Parathyroid adenoma (tissue), 2 donors: ENCODE measurements around the gene PDE10A.

Source experiments
- H2AFZ ChIP-seq: fragments of 300-600 bp; sonication (generic); one replicate; pipeline ENCODE4 v1.7.0; 2017; ENCODE audit warnings: antibody characterized with exemption, mild to moderate bottlenecking
- H3K27ac ChIP-seq: fragments of 300-600 bp; sonication (generic); one replicate; pipeline ENCODE4 v1.7.0; 2017
- H3K27me3 ChIP-seq: fragments of 300-600 bp; sonication (generic); one replicate; pipeline ENCODE4 v1.7.0; 2017; ENCODE audit warnings: low read length; ENCODE audit not compliant: control insufficient read depth, insufficient read depth
- H3K36me3 ChIP-seq: fragments of 300-600 bp; sonication (generic); one replicate; pipeline ENCODE4 v1.7.0; 2017; ENCODE audit warnings: low read length; ENCODE audit not compliant: control insufficient read depth, insufficient read depth
- H3K4me1 ChIP-seq: fragments of 300-600 bp; sonication (generic); one replicate; pipeline ENCODE4 v1.7.0; 2017; ENCODE audit warnings: control low read depth
- H3K4me2 ChIP-seq: fragments of 300-600 bp; sonication (generic); one replicate; pipeline ENCODE4 v1.7.0; 2017; ENCODE audit warnings: low read length
- H3K4me3 ChIP-seq: fragments of 300-600 bp; sonication (generic); one replicate; pipeline ENCODE4 v1.7.0; 2017; ENCODE audit warnings: low read depth, low read length
- H3K79me2 ChIP-seq: fragments of 300-600 bp; sonication (generic); one replicate; pipeline ENCODE4 v1.7.0; 2017; ENCODE audit warnings: control low read depth
- H3K9ac ChIP-seq: fragments of 300-600 bp; sonication (generic); one replicate; pipeline ENCODE4 v1.7.0; 2017; ENCODE audit warnings: mild to moderate bottlenecking
- H3K9me3 ChIP-seq: fragments of 300-600 bp; sonication (generic); one replicate; pipeline ENCODE4 v1.7.0; 2017; ENCODE audit warnings: low read length; ENCODE audit not compliant: control insufficient read depth
- CTCF ChIP-seq: fragments of 300-600 bp; sonication (generic); IDR thresholded peaks from one replicate; pipeline ENCODE4 v1.7.0; 2017; ENCODE audit warnings: antibody characterized with exemption, mild to moderate bottlenecking
- donor health status: primary hyperparathyroidism.

The PDE10A gene

GRCh38 chr6:165638530-165638929 is 24.5 kb downstream of the PDE10A start:
- Histone ChIP-seq H3K4me1 (no peaks in the 10 kb centered on the region), H3K27ac (no peak overlapping the region), H3K9ac (no peak overlapping the region), H3K27me3 (no peaks in the 10 kb centered on the region), H3K4me3 (no peak overlapping the region), H3K4me2 (no peak overlapping the region), H2AFZ (no peak overlapping the region), H3K9me3 (no peaks in the 10 kb centered on the region), H3K79me2 (no peaks in the 10 kb centered on the region), H3K36me3 (no peaks in the 10 kb centered on the region)
- TF ChIP-seq CTCF, result no peak

GRCh38 chr6:165637586-165637985 is 25.5 kb downstream of the PDE10A start:
- H3K36me3 ChIP-seq, result no peaks in the 10 kb centered on the region
- no peak overlapping the region for H3K27ac ChIP-seq
- no peak for TF ChIP-seq CTCF
- no peak overlapping the region for H3K9ac ChIP-seq
- no peak overlapping the region for H3K4me3 ChIP-seq
- no peaks in the 10 kb centered on the region for H3K79me2 ChIP-seq
- H2AFZ ChIP-seq, result no peak overlapping the region
- no peaks in the 10 kb centered on the region for H3K27me3 ChIP-seq
- no peak overlapping the region for H3K4me2 ChIP-seq
- no peaks in the 10 kb centered on the region for H3K9me3 ChIP-seq
- no peaks in the 10 kb centered on the region for H3K4me1 ChIP-seq

GRCh38 chr6:165636402-165637048 is 26.5 kb downstream of the PDE10A start:
- H3K27ac ChIP-seq, result no peak overlapping the region
- H3K4me1 ChIP-seq, result no peaks in the 10 kb centered on the region
- H3K9ac ChIP-seq, result no peak overlapping the region
- no peaks in the 10 kb centered on the region for H3K36me3 ChIP-seq
- H3K79me2 ChIP-seq, result no peaks in the 10 kb centered on the region
- H3K4me3 ChIP-seq, result no peak overlapping the region
- H2AFZ ChIP-seq, result no peak overlapping the region
- no peak for TF ChIP-seq CTCF
- no peak overlapping the region for H3K4me2 ChIP-seq
- no peaks in the 10 kb centered on the region for H3K9me3 ChIP-seq
- H3K27me3 ChIP-seq, result no peaks in the 10 kb centered on the region

- Histone ChIP-seq H3K4me1 (no peaks in the 10 kb centered on the region), H3K9ac (no peak overlapping the region), H2AFZ (no peak overlapping the region), H3K9me3 (no peaks in the 10 kb centered on the region), H3K4me2 (no peak overlapping the region), H3K27me3 (no peaks in the 10 kb centered on the region), H3K79me2 (no peaks in the 10 kb centered on the region), H3K36me3 (no peaks in the 10 kb centered on the region), H3K27ac (no peak overlapping the region), H3K4me3 (no peak overlapping the region)
- no peak for TF ChIP-seq CTCF
Observed at GRCh38 chr6:165635965-165636364, 27.1 kb downstream of the PDE10A start.

GRCh38 chr6:165634101-165634880 is 28.8 kb downstream of the PDE10A start:
- Histone ChIP-seq H3K79me2 (no peaks in the 10 kb centered on the region), H3K9ac (no peak overlapping the region), H3K27me3 (no peaks in the 10 kb centered on the region), H3K4me3 (no peak overlapping the region), H2AFZ (no peak overlapping the region), H3K9me3 (no peaks in the 10 kb centered on the region), H3K4me2 (no peak overlapping the region), H3K4me1 (no peaks in the 10 kb centered on the region), H3K36me3 (no peaks in the 10 kb centered on the region), H3K27ac (no peak overlapping the region)
- no peak for TF ChIP-seq CTCF
